Naive thymus-derived CD8-positive, alpha-beta T cell (primary cell): Measurements from ENCODE around the gene GNG7. TPM values are rescaled to one million over a fixed set of nuclear protein-coding genes. Genes with fewer than 3 reads are reported as not detected.
A peak's percentile ranks its signal among the peaks of the same experiment; 100 is the strongest.
"Not testable (repeated sequence)": the region's sequence is repeated elsewhere in the genome, so short reads cannot be mapped to it uniquely, and the experiment has no call there.

Experiments used
- ATAC-seq, 2 donors: fragments of 150-1000 bp; cut with Tn5 transposase in 1 of 2; sonication (Bioruptor Pico), chemical (Tn5 transposase) in 1 of 2; 1 replicate in 1 of 2; 2 replicates in 1 of 2; pipeline ENCODE4 v1.10.0; 2021; ENCODE audit warnings: mild to moderate bottlenecking in 2 of 2, moderate library complexity in 2 of 2
- POLR2A ChIA-PET: fragments of 350-600 bp; sonication (Branson Sonifier 250); formaldehyde crosslinking; loops from one replicate; lab custom pipeline; 2021; ENCODE audit warnings: antibody characterized with exemption; lab: Charles Lee
- DNase-seq, 10 donors: peaks; one replicate each; pipeline versions ENCODE4 v3.0.0 to v3.0.0-alpha.2; 2020 to 2022
- H3K27ac Mint-ChIP-seq, 10 donors: one replicate each; pipeline ENCODE4 v1.8.0; 2020 to 2022; ENCODE audit warnings: mild to moderate bottlenecking in 10 of 10, mixed read lengths in 10 of 10, moderate library complexity in 4 of 10, inconsistent platforms in 1 of 10
- H3K27me3 Mint-ChIP-seq, 5 donors: one replicate each; pipeline ENCODE4 v1.8.0; 2021 to 2022; ENCODE audit warnings: mixed read lengths in 5 of 5
- H3K36me3 Mint-ChIP-seq, 3 donors: one replicate each; pipeline ENCODE4 v1.8.0; 2020 to 2022; ENCODE audit warnings: mixed read lengths in 3 of 3, mild to moderate bottlenecking in 2 of 3, inconsistent platforms in 1 of 3
- H3K4me1 Mint-ChIP-seq, 4 donors: one replicate each; pipeline ENCODE4 v1.8.0; 2021 to 2022; ENCODE audit warnings: mixed read lengths in 4 of 4
- H3K4me3 Mint-ChIP-seq, 10 donors: one replicate each; pipeline ENCODE4 v1.8.0; 2020 to 2022; ENCODE audit warnings: mild to moderate bottlenecking in 10 of 10, mixed read lengths in 10 of 10, moderate library complexity in 6 of 10, inconsistent platforms in 1 of 10
- H3K9me3 Mint-ChIP-seq, 9 donors: one replicate each; pipeline ENCODE4 v1.8.0; 2020 to 2022; ENCODE audit warnings: mixed read lengths in 9 of 9, mild to moderate bottlenecking in 3 of 9, inconsistent platforms in 1 of 9, moderate library complexity in 1 of 9
- polyA plus RNA-seq, 3 donors: library from polyadenylated mRNA; unstranded; fragments of 300-500 nt; fragmentation: Illumina TruSeq; gene quantifications; one replicate each; pipeline ENCODE4 v1.2.3, GENCODE V29; 2021
- total RNA-seq, 8 experiments: library from RNA in 2 of 8; stranded (reverse) in 2 of 8; gene quantifications; one replicate each; pipeline ENCODE4 v1.2.3 and lab custom pipeline; 2021 to 2026

GNG7 gene
- total and polyA plus RNA-seq, 5 experiments from 2014 or later = 1.8 to 8.5 (median 4.2) TPM

DNA sequence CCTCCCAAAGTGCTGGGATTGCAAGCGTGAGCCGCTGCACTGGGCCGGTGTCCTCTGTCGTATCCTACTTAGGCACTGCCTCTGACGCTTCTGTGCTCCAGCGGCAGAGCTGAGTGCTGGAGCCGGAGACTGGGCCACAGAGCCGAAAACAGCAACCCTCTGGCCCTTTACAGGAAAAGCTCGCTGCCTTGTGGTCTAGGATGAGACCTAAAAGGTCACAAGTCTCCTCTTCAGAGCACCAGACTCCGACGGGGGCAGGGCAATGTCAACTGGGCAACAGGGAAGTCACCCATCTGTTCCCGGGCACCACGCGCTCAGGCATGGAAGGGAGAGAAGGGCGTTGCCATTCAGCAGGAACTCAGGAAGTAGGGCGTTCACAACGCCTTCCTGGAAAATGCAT, 134.9 kb downstream of the GNG7 start:
- H3K4me3 Mint-ChIP-seq = no peak overlapping the region
- H3K36me3 Mint-ChIP-seq = peaks cover 0 to 2% (median 0%) of the 10 kb centered on the region in 3 donors
- DNase-seq = no peak
- ATAC-seq = no peak
- H3K27me3 Mint-ChIP-seq = no peaks in the 10 kb centered on the region
- peaks cover 6 to 23% (median 11%) of the 10 kb centered on the region in 4 donors for H3K4me1 Mint-ChIP-seq
- POLR2A ChIA-PET = interaction anchor here (0.6 kb wide), 1 partner anchor 90 kb away, joined by 3 read pairs; no protein-coding TSS in a partner anchor
- H3K27ac Mint-ChIP-seq = no peak overlapping the region
- peaks cover 0 to 3% (median 0%) of the 10 kb centered on the region in 9 donors for H3K9me3 Mint-ChIP-seq

GRCh38 chr19:2563546-2563945, 138.9 kb downstream of the GNG7 start:
- not testable (repeated sequence) for ATAC-seq, H3K27me3 Mint-ChIP-seq, H3K9me3 Mint-ChIP-seq, H3K36me3 Mint-ChIP-seq, DNase-seq
- POLR2A ChIA-PET = interaction anchor here (1.1 to 2.7 kb wide), 2 partner anchors 68 to 87 kb away, joined by 3 to 14 read pairs; partner anchors contain the start of gene GADD45B
- Mint-ChIP-seq H3K4me1 (peaks cover 9 to 36% (median 26%) of the 10 kb centered on the region in 4 donors), H3K27ac (peak overlapping the region in 5 of 10 donors; percentile 36 to 98 (median 75)), H3K4me3 (peak overlapping the region in 5 of 10 donors; percentile 26 to 93 (median 58))

DNA sequence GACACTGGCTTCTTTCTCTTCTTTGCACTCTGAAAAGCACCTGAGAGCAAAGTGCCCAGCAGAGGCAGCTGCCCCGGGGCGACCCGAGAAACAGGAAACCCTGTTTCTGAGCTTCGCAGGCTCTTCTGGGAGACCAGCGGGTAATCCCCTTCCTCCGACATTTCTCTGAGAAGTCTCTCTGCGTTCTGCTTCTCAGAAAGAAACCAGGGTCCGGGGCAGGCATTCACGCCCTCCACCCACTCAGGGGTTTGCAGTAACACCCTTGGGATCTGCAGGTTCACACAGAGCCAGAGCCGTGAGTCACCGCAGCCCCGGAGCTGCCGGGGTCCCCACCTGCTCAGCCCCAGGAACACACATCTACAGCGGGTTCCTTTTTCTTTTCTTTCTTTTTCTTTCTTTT, 140.6 kb downstream of the GNG7 start:
- Mint-ChIP-seq H3K27ac (peak overlapping the region; percentile 95 to 99 (median 98)), H3K9me3 (peaks cover 0 to 2% (median 0%) of the 10 kb centered on the region in 9 donors), H3K36me3 (no peaks in the 10 kb centered on the region), H3K4me1 (peaks cover 5 to 24% (median 19%) of the 10 kb centered on the region in 4 donors), H3K27me3 (no peaks in the 10 kb centered on the region), H3K4me3 (peak overlapping the region; percentile 92 to 97 (median 96))
- DNase-seq (peak; percentile 42 to 82 (median 66)), ATAC-seq (peak; percentile 94 to 98)
- POLR2A ChIA-PET = interaction anchor here (0.5 to 3.0 kb wide), 19 partner anchors 10 to 293 kb away, joined by 3 to 95 read pairs (median 5); partner anchors contain the start of gene GADD45B

- Mint-ChIP-seq H3K36me3 (no peaks in the 10 kb centered on the region), H3K27ac (peak overlapping the region in 9 of 10 donors; percentile 73 to 99 (median 98)), H3K27me3 (no peaks in the 10 kb centered on the region), H3K9me3 (peaks cover 0 to 2% (median 0%) of the 10 kb centered on the region in 9 donors), H3K4me1 (peaks cover 6 to 25% (median 21%) of the 10 kb centered on the region in 4 donors), H3K4me3 (peak overlapping the region in 9 of 10 donors; percentile 14 to 97 (median 96))
- ATAC-seq (no peak), DNase-seq (no peak)
- POLR2A ChIA-PET = interaction anchor here (0.6 to 3.0 kb wide), 15 partner anchors 9 to 292 kb away, joined by 3 to 95 read pairs (median 5); partner anchors contain the start of gene GADD45B
Observed at GRCh38 chr19:2561221-2561620, 141.3 kb downstream of the GNG7 start.

GRCh38 chr19:2560369-2560768, 142.1 kb downstream of the GNG7 start:
- Mint-ChIP-seq H3K27me3 (no peaks in the 10 kb centered on the region), H3K9me3 (peaks cover 0 to 2% (median 0%) of the 10 kb centered on the region in 9 donors), H3K36me3 (no peaks in the 10 kb centered on the region), H3K27ac (peak overlapping the region in 1 of 10 donors; percentile 29), H3K4me3 (no peak overlapping the region), H3K4me1 (peaks cover 7 to 25% (median 21%) of the 10 kb centered on the region in 4 donors)
- POLR2A ChIA-PET = interaction anchor here (3.0 kb wide), 1 partner anchor 83 kb away, joined by 95 read pairs; the partner anchor contains the start of gene GADD45B
- no peak for ATAC-seq
- no peak for DNase-seq

- peaks cover 7 to 25% (median 21%) of the 10 kb centered on the region in 4 donors for H3K4me1 Mint-ChIP-seq
- POLR2A ChIA-PET = interaction anchor here (0.7 kb wide), 1 partner anchor 22 kb away, joined by 3 read pairs; no protein-coding TSS in a partner anchor
- no peaks in the 10 kb centered on the region for H3K27me3 Mint-ChIP-seq
Observed at GRCh38 chr19:2558543-2558942, 144.0 kb downstream of the GNG7 start.

DNA sequence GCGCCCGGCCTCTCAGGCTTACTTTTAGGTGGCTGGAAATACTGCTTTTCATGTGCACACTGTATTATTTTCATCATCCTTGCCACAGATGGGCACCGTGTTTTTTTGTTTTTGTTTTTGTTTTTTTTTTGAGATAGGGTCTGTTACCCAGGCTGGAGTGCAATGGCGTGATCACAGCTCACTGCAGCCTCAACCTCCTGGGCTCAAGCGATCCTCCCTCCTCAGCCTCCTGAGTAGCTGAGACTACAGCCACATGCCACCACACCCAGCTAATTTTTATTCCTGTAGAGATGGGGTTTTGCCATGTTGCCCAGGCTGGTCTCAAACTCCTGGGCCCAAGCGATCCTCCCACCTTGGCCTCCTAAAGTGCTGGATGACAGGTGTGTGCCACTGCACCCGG, 144.4 kb downstream of the GNG7 start:
- DNase-seq, ATAC-seq, H3K27ac Mint-ChIP-seq, H3K4me3 Mint-ChIP-seq, H3K27me3 Mint-ChIP-seq, H3K9me3 Mint-ChIP-seq, H3K36me3 Mint-ChIP-seq, POLR2A ChIA-PET: not testable (repeated sequence)
- peaks cover 7 to 23% (median 20%) of the 10 kb centered on the region in 4 donors for H3K4me1 Mint-ChIP-seq

More at GRCh38 chr19:2558543-2558942, 144.0 kb downstream of the GNG7 start:
- ATAC-seq (no peak), DNase-seq (no peak)
- peaks cover 0 to 2% (median 0%) of the 10 kb centered on the region in 9 donors for H3K9me3 Mint-ChIP-seq
- no peaks in the 10 kb centered on the region for H3K36me3 Mint-ChIP-seq
- no peak overlapping the region for H3K4me3 Mint-ChIP-seq
- H3K27ac Mint-ChIP-seq = no peak overlapping the region

DNA sequence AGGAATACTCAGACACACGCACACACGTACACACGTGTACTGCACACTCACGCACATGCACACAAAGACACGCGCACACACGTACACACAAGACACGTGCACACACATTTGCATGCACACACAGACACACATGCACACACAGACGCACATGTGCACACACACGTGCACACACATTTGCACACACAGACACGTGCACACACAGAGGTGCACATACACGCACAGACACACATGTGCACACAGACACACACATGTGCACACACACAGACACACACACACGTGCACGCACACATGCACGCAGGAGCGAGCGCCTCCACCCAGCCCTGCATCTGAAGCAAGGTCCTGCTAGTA, 145.4 kb downstream of the GNG7 start:
- Mint-ChIP-seq H3K36me3 (no peaks in the 10 kb centered on the region), H3K27me3 (no peaks in the 10 kb centered on the region), H3K4me1 (peaks cover 12 to 26% (median 24%) of the 10 kb centered on the region in 4 donors), H3K4me3 (peak overlapping the region in 1 of 10 donors; percentile 17), H3K27ac (peak overlapping the region in 4 of 10 donors; percentile 1 to 48 (median 40)), H3K9me3 (peaks cover 0 to 2% (median 0%) of the 10 kb centered on the region in 9 donors)
- POLR2A ChIA-PET = interaction anchor here (1.0 kb wide), 1 partner anchor 81 kb away, joined by 4 read pairs; the partner anchor contains the start of gene GADD45B
- DNase-seq (no peak), ATAC-seq (no peak)

GRCh38 chr19:2556221-2557092, 146.0 kb downstream of the GNG7 start:
- Mint-ChIP-seq H3K36me3 (no peaks in the 10 kb centered on the region), H3K4me1 (peaks cover 12 to 26% (median 22%) of the 10 kb centered on the region in 4 donors), H3K27me3 (no peaks in the 10 kb centered on the region), H3K9me3 (no peaks in the 10 kb centered on the region), H3K4me3 (peak overlapping the region in 1 of 10 donors; percentile 17), H3K27ac (peak overlapping the region in 5 of 10 donors; percentile 1 to 80 (median 43))
- no peak for DNase-seq
- no peak for ATAC-seq
- POLR2A ChIA-PET = interaction anchor here (0.9 to 1.0 kb wide), 2 partner anchors 13 to 80 kb away, joined by 3 to 4 read pairs; partner anchors contain the start of gene GADD45B

- H3K4me3 Mint-ChIP-seq = no peak overlapping the region
- POLR2A ChIA-PET = interaction anchor here (0.9 to 6.3 kb wide), 3 partner anchors 12 to 80 kb away, joined by 3 to 92 read pairs (median 4); partner anchors contain the start of gene GADD45B
- no peaks in the 10 kb centered on the region for H3K27me3 Mint-ChIP-seq
- H3K27ac Mint-ChIP-seq = no peak overlapping the region
- DNase-seq = no peak
- no peaks in the 10 kb centered on the region for H3K9me3 Mint-ChIP-seq
- no peak for ATAC-seq
- H3K36me3 Mint-ChIP-seq = no peaks in the 10 kb centered on the region
- peaks cover 12 to 21% (median 21%) of the 10 kb centered on the region in 4 donors for H3K4me1 Mint-ChIP-seq
Observed at GRCh38 chr19:2555422-2556220, 146.9 kb downstream of the GNG7 start.

- POLR2A ChIA-PET = interaction anchor here (0.9 to 6.3 kb wide), 2 partner anchors 62 to 78 kb away, joined by 3 to 92 read pairs; partner anchors contain the start of gene GADD45B
- ATAC-seq = no peak
- Mint-ChIP-seq H3K4me1 (peaks cover 12 to 23% (median 21%) of the 10 kb centered on the region in 4 donors), H3K27me3 (no peaks in the 10 kb centered on the region), H3K9me3 (no peaks in the 10 kb centered on the region), H3K27ac (peak overlapping the region in 1 of 10 donors; percentile 53), H3K4me3 (no peak overlapping the region), H3K36me3 (no peaks in the 10 kb centered on the region)
- no peak for DNase-seq
Observed at GRCh38 chr19:2554856-2555255, 147.6 kb downstream of the GNG7 start.
